NCI-H524 (cell line): ENCODE data around the gene SLC8A1.
A peak's percentile ranks its signal among the peaks of the same experiment; 100 is the strongest.

ENCODE experiments used
- DNase-seq, 2 experiments: peaks; one replicate each; lab custom pipeline; 2025; lab: John Stamatoyannopoulos, UW

SLC8A1 gene

DNA sequence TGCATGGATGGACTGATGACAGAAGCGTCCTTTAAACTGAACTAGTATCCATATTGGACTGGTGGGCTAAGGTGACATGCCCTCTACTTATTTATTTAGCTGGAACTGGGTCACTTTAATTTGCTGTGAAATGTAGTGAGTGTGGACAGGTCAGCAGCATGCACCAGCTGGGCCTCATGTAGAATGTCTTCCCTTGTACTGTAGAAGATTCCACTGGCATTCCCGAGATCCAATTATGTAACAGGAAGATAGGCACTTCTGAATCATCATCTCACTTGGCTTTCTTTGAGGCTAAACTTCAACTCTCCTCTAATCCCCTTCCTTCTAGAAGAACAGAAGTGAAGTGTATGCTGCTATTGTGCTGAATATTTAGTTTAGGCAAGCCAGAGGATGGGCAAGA is 296.2 kb downstream of the SLC8A1 start:
- DNase-seq = no peak

DNA sequence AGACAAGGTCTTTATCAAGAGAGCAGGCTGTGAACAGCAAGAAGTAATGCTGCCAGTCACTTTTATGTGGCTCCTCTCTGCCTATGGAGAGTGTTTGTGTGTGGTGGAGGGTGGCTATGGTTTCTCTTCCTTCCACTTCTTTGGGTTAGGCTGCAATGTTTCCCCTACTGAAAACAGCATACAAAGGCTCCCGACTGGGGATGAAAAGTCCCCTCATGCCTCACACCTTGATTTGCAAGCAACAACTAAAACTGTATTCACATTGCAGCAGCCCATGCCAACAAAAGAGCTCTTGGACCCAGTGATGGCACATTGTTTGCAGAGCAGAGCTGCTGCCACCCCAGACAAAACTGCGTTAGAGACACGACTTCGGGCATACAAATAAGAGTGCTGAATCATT is 301.6 kb downstream of the SLC8A1 start:
- no peak for DNase-seq

DNA sequence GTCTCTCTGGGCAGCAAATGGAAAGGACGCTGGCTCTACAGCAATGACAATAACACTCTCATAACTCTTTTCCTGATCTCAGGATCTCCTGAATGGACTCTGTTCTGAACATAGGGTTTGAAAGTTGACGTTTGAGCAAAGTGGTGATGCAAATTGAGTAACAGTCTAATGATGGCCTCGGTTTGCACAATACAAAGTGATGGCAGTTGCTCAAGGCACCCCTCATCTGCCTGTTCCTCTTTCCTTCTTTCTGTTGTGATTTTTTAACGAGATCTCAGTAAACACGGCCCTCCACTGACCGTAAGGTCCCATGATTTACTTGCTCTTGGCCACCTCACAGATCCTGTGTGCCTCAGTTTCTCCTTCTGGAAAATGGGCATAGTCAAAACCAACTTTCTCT is 303.6 kb downstream of the SLC8A1 start:
- DNase-seq = no peak

DNA sequence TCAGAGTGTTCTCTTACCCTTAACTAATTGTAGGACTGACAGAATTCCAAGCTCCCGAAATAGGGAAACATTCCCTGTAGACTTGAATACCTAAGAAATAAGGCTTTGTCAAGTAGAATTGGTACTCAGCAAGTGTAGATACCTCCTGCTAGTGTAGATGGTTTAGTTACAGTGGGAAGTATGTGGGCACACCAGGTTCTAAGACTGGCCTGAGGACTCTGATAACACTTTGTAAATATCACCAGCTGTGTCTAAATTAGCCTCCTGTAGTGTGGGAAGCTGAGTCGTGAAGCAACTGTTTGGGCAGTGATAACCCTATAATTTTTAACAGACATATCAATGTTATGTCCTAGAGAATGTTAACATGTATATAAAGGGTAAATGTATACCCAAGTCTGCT is 304.5 kb downstream of the SLC8A1 start:
- DNase-seq = no peak

DNA sequence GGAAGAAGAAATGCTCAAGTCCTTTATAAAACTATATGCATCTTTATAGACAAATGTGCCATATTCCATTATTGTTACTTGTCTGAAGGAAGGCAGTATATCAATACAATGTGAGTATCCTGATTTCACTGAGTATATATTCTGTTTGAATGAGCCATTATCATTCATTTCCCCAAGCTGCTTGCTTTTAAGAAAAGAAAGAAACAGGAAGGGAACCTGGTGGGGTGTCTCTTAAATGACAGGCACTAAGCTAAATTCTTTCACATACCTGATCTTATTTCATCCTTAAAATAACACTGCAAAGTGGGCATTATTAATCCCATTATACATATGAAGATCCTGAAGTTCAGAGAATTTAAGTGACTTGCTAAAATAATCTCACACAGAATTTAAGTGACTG is 307.9 kb downstream of the SLC8A1 start:
- no peak for DNase-seq

DNA sequence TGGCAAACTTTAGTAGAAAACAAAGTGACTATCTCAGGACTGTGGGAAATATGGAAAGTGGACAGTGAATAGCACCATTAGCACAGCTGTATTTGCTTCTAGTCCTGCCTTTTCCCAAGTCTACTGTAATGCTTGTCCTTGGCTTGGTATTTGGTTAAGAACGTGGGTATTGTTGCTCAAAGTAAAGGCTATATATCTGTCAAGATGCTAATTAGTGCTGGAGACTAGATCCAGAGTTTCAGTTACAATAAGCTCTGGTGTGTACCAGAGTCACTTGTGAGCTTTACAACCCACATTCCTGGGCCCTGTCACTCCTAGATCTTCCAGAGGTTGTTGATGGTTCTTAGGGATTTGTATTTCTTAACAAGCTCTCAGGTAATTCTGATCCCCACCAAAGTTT is 313.6 kb downstream of the SLC8A1 start:
- no peak for DNase-seq

DNA sequence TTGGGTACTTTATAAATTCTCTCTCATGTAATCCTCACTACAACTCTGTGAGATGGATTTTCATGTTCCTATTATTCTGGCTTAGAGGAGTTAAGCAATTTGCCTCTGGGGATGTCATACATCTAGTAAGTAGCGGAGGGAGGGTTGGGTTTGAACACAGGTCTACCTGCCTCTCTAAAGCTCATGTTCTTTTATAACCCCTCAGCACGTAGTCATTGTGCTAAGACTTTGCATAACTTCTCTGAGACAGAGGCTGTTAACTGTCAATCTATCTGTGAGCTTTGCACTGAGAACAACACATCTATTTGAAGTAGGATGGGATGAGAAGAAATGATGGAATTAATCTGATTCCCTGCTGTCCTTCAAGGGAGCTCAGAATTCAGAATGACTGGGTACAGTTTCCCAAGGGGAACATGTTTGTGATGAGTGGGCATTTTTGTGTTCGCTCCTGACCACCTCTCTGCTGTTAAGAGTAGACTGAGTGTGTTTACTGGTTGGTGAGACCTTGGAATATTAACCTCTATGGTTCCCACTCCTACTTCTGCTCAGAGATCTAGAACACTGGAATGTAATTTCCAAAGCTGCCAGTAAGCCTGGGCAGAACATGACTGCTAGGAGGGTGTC is 320.7 kb downstream of the SLC8A1 start:
- no peak for DNase-seq

- DNase-seq = no peak
Measured at GRCh38 chr2:40130251-40130994, 321.5 kb downstream of the SLC8A1 start.

DNA sequence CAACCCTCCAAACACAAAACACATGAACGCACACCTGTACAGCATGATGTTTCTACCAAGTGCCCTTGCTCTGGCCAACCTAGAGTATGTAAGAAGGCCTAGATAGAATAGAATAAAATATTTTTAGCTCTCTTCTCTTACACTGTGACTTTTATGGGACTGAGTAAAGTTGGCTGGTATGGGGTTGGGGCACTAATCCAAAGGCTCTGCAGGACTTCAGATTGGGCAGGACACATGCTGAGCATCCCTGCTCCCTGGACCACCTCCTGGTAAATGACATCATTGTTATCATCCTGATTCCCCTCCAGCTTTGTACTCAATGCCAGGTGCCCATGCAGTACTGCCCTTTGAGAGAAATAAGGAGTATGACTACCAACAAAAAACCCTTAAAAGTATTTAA is 322.2 kb downstream of the SLC8A1 start:
- no peak for DNase-seq

DNA sequence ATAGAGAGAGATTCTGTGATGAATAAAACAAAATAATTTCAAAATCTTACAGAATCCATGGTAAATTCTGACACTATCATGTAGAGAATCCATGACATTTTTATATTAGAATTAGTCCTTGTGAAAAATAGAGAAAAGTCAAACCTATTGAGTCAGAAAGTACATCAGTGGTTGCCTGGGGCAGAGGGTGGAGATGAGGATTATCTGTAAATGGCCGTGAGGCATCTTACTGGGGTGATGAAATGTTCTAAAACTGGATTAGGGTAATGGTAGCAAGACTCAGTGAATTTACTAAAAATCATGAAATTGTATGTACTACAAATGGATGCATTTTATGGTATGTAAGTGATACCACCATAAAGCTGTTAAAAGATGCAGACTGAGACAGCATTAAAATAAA is 323.1 kb downstream of the SLC8A1 start:
- DNase-seq = no peak

GRCh38 chr2:40127890-40128557 is 323.9 kb downstream of the SLC8A1 start:
- no peak for DNase-seq

DNA sequence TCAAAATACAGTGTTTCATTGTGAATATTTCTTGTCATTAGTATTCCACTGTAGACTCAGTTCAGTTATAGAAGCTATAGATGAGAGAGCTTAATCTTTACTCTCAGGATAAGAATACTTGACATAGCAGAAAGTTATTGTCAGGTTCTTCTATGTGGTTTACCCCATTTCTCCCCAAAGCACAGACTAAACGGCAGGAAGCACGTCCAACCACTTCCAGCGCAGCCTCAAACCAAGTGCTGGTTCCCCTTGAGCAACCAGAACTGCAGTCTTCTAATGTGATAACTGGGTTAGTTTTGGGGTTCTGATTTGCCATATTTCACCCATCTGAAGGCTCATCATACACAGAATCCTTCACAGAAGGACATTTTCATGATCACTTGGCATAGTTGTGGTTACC is 324.7 kb downstream of the SLC8A1 start:
- DNase-seq = no peak

GRCh38 chr2:40126006-40126405 is 325.9 kb downstream of the SLC8A1 start:
- no peak for DNase-seq

- DNase-seq = peak; percentile 9 to 67
Measured at GRCh38 chr2:40123746-40124145, 328.1 kb downstream of the SLC8A1 start.

DNA sequence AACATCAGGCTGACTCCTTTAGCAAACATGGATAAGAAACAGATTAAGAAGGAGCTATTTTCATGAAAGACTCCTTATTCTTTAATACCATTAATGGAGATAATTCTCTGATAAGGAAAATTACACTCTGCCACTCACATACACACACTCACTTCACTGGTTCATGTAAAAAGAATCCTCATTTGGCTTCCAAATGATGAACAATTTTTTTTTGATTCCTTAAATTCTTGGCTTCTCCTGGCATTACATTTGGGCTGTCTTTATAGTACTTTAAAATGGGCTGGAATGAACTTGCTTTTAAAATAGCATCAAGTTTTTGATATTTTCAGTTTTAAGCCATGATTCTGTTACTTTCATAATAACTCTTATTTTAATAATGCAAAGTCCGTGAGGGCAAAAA is 328.6 kb downstream of the SLC8A1 start:
- DNase-seq = no peak

- DNase-seq = no peak
Measured at GRCh38 chr2:40120957-40121356, 330.9 kb downstream of the SLC8A1 start.

- DNase-seq = peak; percentile 80 to 95
Measured at GRCh38 chr2:40120026-40120425, 331.9 kb downstream of the SLC8A1 start.

GRCh38 chr2:40118622-40119021 is 333.3 kb downstream of the SLC8A1 start:
- peak in 1 of 2 experiments; percentile 24 for DNase-seq

DNA sequence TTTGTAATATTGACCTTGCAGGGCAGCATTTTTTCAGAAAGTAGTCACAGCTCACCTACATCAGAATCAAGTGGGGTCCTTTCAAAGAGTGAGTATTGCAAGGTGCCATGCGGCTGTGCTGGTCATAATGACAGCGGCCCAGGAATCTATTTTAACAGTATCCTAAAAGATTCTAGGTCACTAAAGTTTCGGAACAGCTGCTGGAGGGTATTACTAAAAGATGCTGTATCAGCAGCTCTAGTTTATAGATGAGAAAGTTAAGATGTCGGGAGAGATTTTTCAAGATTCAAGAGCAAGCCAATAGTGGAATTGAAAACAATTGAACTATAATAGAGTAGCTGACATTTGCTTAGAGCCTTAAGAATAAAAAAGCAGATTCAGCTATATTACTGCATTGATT is 336.0 kb downstream of the SLC8A1 start:
- DNase-seq = no peak

DNA sequence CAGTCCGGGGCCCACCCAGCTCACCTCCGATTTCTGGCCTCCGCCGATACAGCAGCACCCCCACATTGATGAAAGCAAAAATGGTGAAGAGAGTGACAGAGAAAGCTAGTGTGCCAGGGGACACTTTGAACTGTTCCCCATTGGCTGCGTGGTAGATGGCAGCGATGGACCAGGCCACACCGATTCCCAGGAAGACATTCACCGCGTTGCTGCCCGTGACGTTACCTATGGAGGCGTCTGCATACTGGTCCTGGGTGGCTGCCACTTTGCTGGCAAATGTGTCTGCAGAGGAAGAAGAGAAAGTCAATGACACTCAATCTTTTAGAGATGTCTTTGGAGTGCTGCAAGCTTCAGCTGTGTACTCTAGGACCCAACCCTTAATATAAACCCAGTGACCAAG is 336.5 kb downstream of the SLC8A1 start:
- DNase-seq = no peak

- DNase-seq = no peak
Measured at GRCh38 chr2:40113997-40114396, 337.9 kb downstream of the SLC8A1 start.

DNA sequence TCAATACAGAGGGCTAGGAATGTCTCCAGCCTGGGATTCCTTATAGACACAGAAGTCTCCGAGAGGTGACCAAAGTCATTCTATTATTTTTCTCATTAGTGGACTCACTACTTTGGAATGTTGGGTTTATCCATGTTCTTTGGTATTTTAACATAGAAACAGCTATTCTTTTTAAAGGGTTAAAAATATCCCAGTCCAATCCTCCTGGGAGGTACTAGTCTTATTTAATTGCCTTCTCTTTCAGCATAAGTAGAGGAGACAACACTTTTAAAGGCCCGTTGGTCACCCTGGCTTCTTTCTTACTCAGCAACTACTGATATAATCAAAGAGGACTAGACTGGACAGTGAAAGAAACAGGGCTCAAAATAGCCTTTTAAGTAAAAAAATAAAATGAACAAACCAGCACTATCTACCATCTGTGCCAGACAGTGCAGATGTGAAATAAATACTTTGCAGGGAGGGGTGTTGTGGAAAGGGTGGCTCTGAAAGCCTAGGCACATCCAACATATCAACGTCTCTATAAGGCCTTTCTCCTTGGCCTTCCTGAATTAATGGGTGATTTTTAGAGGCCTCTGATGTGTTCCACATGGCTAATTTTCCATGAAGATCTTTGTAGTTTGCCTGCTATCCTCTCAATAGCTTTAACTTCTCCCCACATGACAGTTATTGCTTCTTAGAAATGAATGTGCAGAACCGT is 338.5 kb downstream of the SLC8A1 start:
- DNase-seq = no peak

GRCh38 chr2:40109381-40109780 is 342.5 kb downstream of the SLC8A1 start:
- DNase-seq = no peak
